Mesendoderm (in vitro differentiated cells): Measurements from ENCODE around the gene C1orf174.

Source experiments
- DNase-seq: peaks from one replicate; pipeline ENCODE4 v3.0.0; 2013
- H2AK5ac ChIP-seq: 2 replicates; pipeline ENCODE4 v1.6.1; 2013; ENCODE audit warnings: low read length, inconsistent platforms
- H2BK120ac ChIP-seq: 2 replicates; pipeline ENCODE4 v1.6.1; 2013; ENCODE audit warnings: low read depth, mild to moderate bottlenecking, low read length, moderate library complexity, mixed read lengths
- H2BK15ac ChIP-seq: replicated peaks from 2 replicates; pipeline ENCODE4 v1.6.1; 2013; ENCODE audit warnings: low read depth, mild to moderate bottlenecking, moderate library complexity
- H2BK5ac ChIP-seq: 2 replicates; pipeline ENCODE4 v1.6.1; 2013; ENCODE audit warnings: low read length, inconsistent platforms
- H3K18ac ChIP-seq: 2 replicates; pipeline ENCODE4 v1.6.1; 2013; ENCODE audit warnings: mild to moderate bottlenecking, low read length, mixed read lengths
- H3K23ac ChIP-seq: one replicate; pipeline ENCODE4 v1.6.1; 2013; ENCODE audit warnings: low read length
- H3K27ac ChIP-seq: 2 replicates; pipeline ENCODE4 v1.5.1; 2013; ENCODE audit warnings: low read depth, mild to moderate bottlenecking, inconsistent platforms, low read length, moderate library complexity
- H3K27me3 ChIP-seq: 2 replicates; pipeline ENCODE4 v1.6.1; 2013; ENCODE audit warnings: low read length, control low read depth, mild to moderate bottlenecking, inconsistent platforms; ENCODE audit not compliant: insufficient read depth, poor library complexity
- H3K36me3 ChIP-seq: 2 replicates; pipeline ENCODE4 v1.6.1; 2013; ENCODE audit warnings: low read length, inconsistent platforms; ENCODE audit not compliant: control insufficient read depth, insufficient read depth
- H3K4ac ChIP-seq: one replicate; pipeline ENCODE4 v1.6.1; 2013; ENCODE audit warnings: low read depth, mild to moderate bottlenecking, low read length, moderate library complexity
- H3K4me1 ChIP-seq: 2 replicates; pipeline ENCODE4 v1.6.1; 2013; ENCODE audit warnings: low read depth, low read length, inconsistent platforms; ENCODE audit not compliant: control insufficient read depth
- H3K4me2 ChIP-seq: 2 replicates; pipeline ENCODE4 v1.6.1; 2013; ENCODE audit warnings: low read length
- H3K4me3 ChIP-seq: 2 replicates; pipeline ENCODE4 v1.5.1; 2013; ENCODE audit warnings: mild to moderate bottlenecking, low read length
- H3K56ac ChIP-seq: one replicate; pipeline ENCODE4 v1.6.1; 2013; ENCODE audit warnings: low read length
- H3K79me1 ChIP-seq: 2 replicates; pipeline ENCODE4 v1.6.1; 2013; ENCODE audit warnings: low read length, inconsistent platforms
- H3K79me2 ChIP-seq: 2 replicates; pipeline ENCODE4 v1.6.1; 2013; ENCODE audit warnings: mild to moderate bottlenecking, low read length; ENCODE audit not compliant: control insufficient read depth, insufficient read depth
- H3K9ac ChIP-seq: 2 replicates; pipeline ENCODE4 v1.6.1; 2013; ENCODE audit warnings: low read length, inconsistent platforms
- H4K5ac ChIP-seq: one replicate; pipeline ENCODE4 v1.6.1; 2013; ENCODE audit warnings: low read length
- H4K8ac ChIP-seq: one replicate; pipeline ENCODE4 v1.6.1; 2013; ENCODE audit warnings: low read depth, mild to moderate bottlenecking, control low read depth, low read length, moderate library complexity
- WGBS: extraction: QIAGEN DNeasy Blood & Tissue Kit; methylation state at CpG from one replicate; pipeline ENCODE4 v1.1.7; 2013; ENCODE audit warnings: low lambda C conversion rate, missing lambda C conversion rate; ENCODE audit not compliant: insufficient coverage; ENCODE audit errors: extremely low coverage; 5-methylcytosine and 5-hydroxymethylcytosine counted together

Gene C1orf174

DNA sequence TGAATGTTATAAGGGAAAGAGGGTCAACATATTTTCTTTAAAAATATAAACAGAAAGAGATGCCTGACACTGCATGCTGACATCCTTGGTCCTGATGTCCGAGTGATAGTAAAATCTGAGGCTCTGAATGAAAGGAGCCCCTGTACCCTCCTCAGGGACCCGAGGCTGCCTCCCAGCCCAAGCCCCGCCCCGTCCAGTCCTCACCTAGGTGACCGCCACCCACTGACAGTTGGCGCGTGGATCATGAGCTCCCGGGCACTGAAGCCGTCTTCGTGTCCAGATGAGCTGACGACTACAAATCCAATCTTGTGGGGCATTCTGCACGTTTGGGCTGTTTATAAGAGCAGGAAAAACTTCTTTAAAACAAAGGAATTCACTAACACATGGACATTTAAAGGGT lies 48.0 kb downstream of the C1orf174 start:
- no peak overlapping the region for H3K27ac ChIP-seq
- H2AK5ac ChIP-seq, result no peak overlapping the region
- H3K36me3 ChIP-seq, result no peaks in the 10 kb centered on the region
- no peaks in the 10 kb centered on the region for H3K27me3 ChIP-seq
- H2BK120ac ChIP-seq, result no peak overlapping the region
- no peak overlapping the region for H4K8ac ChIP-seq
- H3K4me3 ChIP-seq, result no peak overlapping the region
- peaks cover 4% of the 10 kb centered on the region for H3K79me1 ChIP-seq
- no peak overlapping the region for H3K18ac ChIP-seq
- no peak overlapping the region for H3K23ac ChIP-seq
- no peak overlapping the region for H3K4ac ChIP-seq
- no peak overlapping the region for H3K56ac ChIP-seq
- no peak overlapping the region for H2BK15ac ChIP-seq
- no CpG with 5 or more reads among the region's 12 CpGs for WGBS
- no peak overlapping the region for H3K9ac ChIP-seq
- H4K5ac ChIP-seq, result no peak overlapping the region
- H2BK5ac ChIP-seq, result no peak overlapping the region
- DNase-seq, result no peak
- no peak overlapping the region for H3K4me2 ChIP-seq
- H3K4me1 ChIP-seq, result no peaks in the 10 kb centered on the region
- H3K79me2 ChIP-seq, result no peaks in the 10 kb centered on the region

DNA sequence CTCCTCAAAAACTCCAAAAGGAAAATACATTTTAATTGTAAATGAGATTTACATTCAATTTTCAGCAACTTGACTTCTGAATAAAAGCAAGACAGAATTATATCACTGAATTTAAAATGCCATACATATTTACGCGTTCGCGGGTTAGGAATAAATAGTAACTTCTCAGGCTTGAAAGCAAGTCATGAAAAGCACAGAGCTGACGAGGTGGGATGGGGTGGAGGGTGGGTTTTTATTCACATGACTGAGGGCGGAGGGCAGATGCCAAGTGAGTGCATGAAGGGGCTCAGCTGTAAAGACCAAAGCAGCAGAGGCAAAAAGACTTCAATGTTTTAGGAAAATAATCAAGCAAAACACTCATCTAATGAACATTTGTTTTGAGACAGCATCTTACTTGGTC lies 48.8 kb downstream of the C1orf174 start:
- no peak overlapping the region for H3K9ac ChIP-seq
- WGBS, result no CpG with 5 or more reads among the region's 6 CpGs

DNA sequence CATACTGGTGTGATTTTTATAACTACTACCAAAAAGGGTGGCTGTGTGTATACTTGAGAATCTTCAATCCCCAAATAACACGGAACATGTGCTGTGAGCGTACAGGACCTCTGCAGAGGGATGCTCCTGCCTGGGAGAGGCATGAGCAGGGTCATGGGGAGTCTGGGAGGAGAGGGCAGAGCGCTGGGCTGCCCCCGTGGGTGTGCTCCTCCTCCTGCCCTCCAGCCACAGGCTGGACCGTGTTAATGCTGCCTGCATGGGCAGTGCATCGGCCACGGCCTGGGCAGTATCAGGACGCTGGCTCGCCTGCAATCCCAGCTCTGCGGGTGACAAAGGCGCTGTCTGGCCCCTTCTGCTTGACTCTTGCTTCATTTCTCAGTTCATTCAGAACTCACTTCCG lies 49.2 kb downstream of the C1orf174 start:
- DNase-seq, result no peak
- no peak overlapping the region for H2BK15ac ChIP-seq
- H3K18ac ChIP-seq, result no peak overlapping the region
- no peaks in the 10 kb centered on the region for H3K79me2 ChIP-seq
- no peak overlapping the region for H3K4me2 ChIP-seq
- peaks cover 1% of the 10 kb centered on the region for H3K36me3 ChIP-seq
- no peak overlapping the region for H3K4ac ChIP-seq
- H2AK5ac ChIP-seq, result no peak overlapping the region
- H3K79me1 ChIP-seq, result peaks cover 4% of the 10 kb centered on the region
- no peaks in the 10 kb centered on the region for H3K27me3 ChIP-seq
- no peak overlapping the region for H3K9ac ChIP-seq
- H4K8ac ChIP-seq, result no peak overlapping the region
- no peak overlapping the region for H4K5ac ChIP-seq
- no CpG with 5 or more reads among the region's 12 CpGs for WGBS
- H3K27ac ChIP-seq, result no peak overlapping the region
- H3K56ac ChIP-seq, result no peak overlapping the region
- H3K4me1 ChIP-seq, result no peaks in the 10 kb centered on the region
- no peak overlapping the region for H2BK5ac ChIP-seq
- no peak overlapping the region for H3K23ac ChIP-seq
- no peak overlapping the region for H3K4me3 ChIP-seq
- no peak overlapping the region for H2BK120ac ChIP-seq

More for the DNA sequence above, 48.8 kb downstream of the C1orf174 start:
- no peak overlapping the region for H4K8ac ChIP-seq
- H3K27ac ChIP-seq, result no peak overlapping the region
- no peak overlapping the region for H3K4ac ChIP-seq
- H4K5ac ChIP-seq, result no peak overlapping the region
- no peaks in the 10 kb centered on the region for H3K4me1 ChIP-seq
- H3K56ac ChIP-seq, result no peak overlapping the region
- no peak overlapping the region for H2BK15ac ChIP-seq
- H3K79me1 ChIP-seq, result peaks cover 4% of the 10 kb centered on the region
- no peak overlapping the region for H2BK120ac ChIP-seq
- no peak overlapping the region for H2AK5ac ChIP-seq
- H2BK5ac ChIP-seq, result no peak overlapping the region
- no peak overlapping the region for H3K4me2 ChIP-seq
- H3K36me3 ChIP-seq, result peaks cover 1% of the 10 kb centered on the region
- no peaks in the 10 kb centered on the region for H3K79me2 ChIP-seq
- no peak overlapping the region for H3K23ac ChIP-seq
- H3K18ac ChIP-seq, result no peak overlapping the region
- H3K27me3 ChIP-seq, result no peaks in the 10 kb centered on the region
- DNase-seq, result no peak
- H3K4me3 ChIP-seq, result no peak overlapping the region

DNA sequence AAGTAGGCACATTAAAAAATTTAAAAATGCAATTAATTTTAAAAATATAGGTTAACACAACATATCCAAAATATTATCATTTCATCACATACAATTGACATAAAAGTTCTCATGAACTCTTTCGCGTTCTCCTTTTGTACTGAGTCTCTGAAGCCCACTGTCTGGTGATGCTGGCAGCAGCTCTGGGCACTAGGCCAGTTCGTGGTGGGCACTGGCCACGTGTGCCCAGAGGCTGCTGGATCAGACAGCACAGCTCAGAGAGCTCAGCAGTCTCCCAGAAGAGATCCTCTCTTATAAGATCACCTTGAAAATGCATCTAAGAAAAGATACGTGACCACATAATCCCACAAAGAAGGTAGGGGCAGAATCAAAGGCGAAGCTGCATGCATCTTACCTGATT lies 53.0 kb downstream of the C1orf174 start:
- Histone ChIP-seq H3K4me1 (no peaks in the 10 kb centered on the region), H4K5ac (no peak overlapping the region), H3K18ac (no peak overlapping the region), H3K27ac (no peak overlapping the region), H2AK5ac (no peak overlapping the region), H3K27me3 (no peaks in the 10 kb centered on the region), H3K79me1 (no peaks in the 10 kb centered on the region), H3K56ac (no peak overlapping the region), H3K36me3 (peaks cover 1% of the 10 kb centered on the region), H2BK5ac (no peak overlapping the region), H3K23ac (no peak overlapping the region), H2BK15ac (no peak overlapping the region), H3K9ac (no peak overlapping the region), H3K4me3 (no peak overlapping the region), H3K4me2 (no peak overlapping the region), H3K79me2 (no peaks in the 10 kb centered on the region), H2BK120ac (no peak overlapping the region), H3K4ac (no peak overlapping the region), H4K8ac (no peak overlapping the region)
- no peak for DNase-seq
- WGBS, result 100% methylated on average over 2 of the region's 6 CpGs

GRCh38 chr1:3846541-3846940 lies 53.5 kb downstream of the C1orf174 start:
- no peaks in the 10 kb centered on the region for H3K79me1 ChIP-seq
- H3K36me3 ChIP-seq, result peaks cover 1% of the 10 kb centered on the region
- no peak overlapping the region for H3K23ac ChIP-seq
- no peak overlapping the region for H3K18ac ChIP-seq
- WGBS, result no CpG with 5 or more reads among the region's 3 CpGs
- H4K5ac ChIP-seq, result no peak overlapping the region
- no peak for DNase-seq
- no peak overlapping the region for H2BK120ac ChIP-seq
- H3K56ac ChIP-seq, result no peak overlapping the region
- H3K4me2 ChIP-seq, result no peak overlapping the region
- H3K4me1 ChIP-seq, result no peaks in the 10 kb centered on the region
- no peak overlapping the region for H2BK15ac ChIP-seq
- H3K4me3 ChIP-seq, result no peak overlapping the region
- no peak overlapping the region for H3K9ac ChIP-seq
- H3K4ac ChIP-seq, result no peak overlapping the region
- H2BK5ac ChIP-seq, result no peak overlapping the region
- no peaks in the 10 kb centered on the region for H3K79me2 ChIP-seq
- H4K8ac ChIP-seq, result no peak overlapping the region
- no peak overlapping the region for H3K27ac ChIP-seq
- no peak overlapping the region for H2AK5ac ChIP-seq
- no peaks in the 10 kb centered on the region for H3K27me3 ChIP-seq

- Histone ChIP-seq H3K9ac (no peak overlapping the region), H3K4me1 (no peaks in the 10 kb centered on the region), H4K5ac (no peak overlapping the region), H3K79me1 (no peaks in the 10 kb centered on the region), H2BK120ac (no peak overlapping the region), H3K27me3 (no peaks in the 10 kb centered on the region), H3K23ac (no peak overlapping the region), H2BK15ac (no peak overlapping the region), H3K4me3 (no peak overlapping the region), H3K4ac (no peak overlapping the region), H3K79me2 (no peaks in the 10 kb centered on the region), H4K8ac (no peak overlapping the region), H3K27ac (no peak overlapping the region), H2BK5ac (no peak overlapping the region), H3K56ac (no peak overlapping the region), H3K18ac (no peak overlapping the region), H3K4me2 (no peak overlapping the region), H2AK5ac (no peak overlapping the region), H3K36me3 (peaks cover 1% of the 10 kb centered on the region)
- no peak for DNase-seq
- WGBS, result no CpG with 5 or more reads among the region's 9 CpGs
Observed at GRCh38 chr1:3842912-3843311, 57.2 kb downstream of the C1orf174 start.
